Adrenal gland (tissue), 5 donors: ENCODE results near the gene FOXN1.

Experiments used
- POLR2A ChIP-seq, 2 donors: fragments of 450-650 bp; IDR thresholded peaks; one replicate each; pipeline ENCODE4 v1.6.1; 2017; ENCODE audit warnings: antibody characterized with exemption in 2 of 2, mild to moderate bottlenecking in 2 of 2, moderate library complexity in 1 of 2
- TF ChIP-seq, protein P1 (sequence below), 6 experiments: fragments of 450-650 bp in 4 of 6; fragments of 200-600 bp in 2 of 6; sonication (generic) in 1 of 6; IDR thresholded peaks; 1 replicate in 5 of 6; 2 replicates in 1 of 6; pipeline versions ENCODE4 v1.5.1 to v1.8.0; 2016 to 2021; ENCODE audit warnings: antibody characterized with exemption in 6 of 6, mild to moderate bottlenecking in 2 of 6, moderate library complexity in 1 of 6
- donor health status: DM: no; HTN: no; CAD: no.

GRCh38 chr17:28526381-28526780 lies 20.2 kb downstream of the FOXN1 start:
- TF ChIP-seq, protein P1, sequence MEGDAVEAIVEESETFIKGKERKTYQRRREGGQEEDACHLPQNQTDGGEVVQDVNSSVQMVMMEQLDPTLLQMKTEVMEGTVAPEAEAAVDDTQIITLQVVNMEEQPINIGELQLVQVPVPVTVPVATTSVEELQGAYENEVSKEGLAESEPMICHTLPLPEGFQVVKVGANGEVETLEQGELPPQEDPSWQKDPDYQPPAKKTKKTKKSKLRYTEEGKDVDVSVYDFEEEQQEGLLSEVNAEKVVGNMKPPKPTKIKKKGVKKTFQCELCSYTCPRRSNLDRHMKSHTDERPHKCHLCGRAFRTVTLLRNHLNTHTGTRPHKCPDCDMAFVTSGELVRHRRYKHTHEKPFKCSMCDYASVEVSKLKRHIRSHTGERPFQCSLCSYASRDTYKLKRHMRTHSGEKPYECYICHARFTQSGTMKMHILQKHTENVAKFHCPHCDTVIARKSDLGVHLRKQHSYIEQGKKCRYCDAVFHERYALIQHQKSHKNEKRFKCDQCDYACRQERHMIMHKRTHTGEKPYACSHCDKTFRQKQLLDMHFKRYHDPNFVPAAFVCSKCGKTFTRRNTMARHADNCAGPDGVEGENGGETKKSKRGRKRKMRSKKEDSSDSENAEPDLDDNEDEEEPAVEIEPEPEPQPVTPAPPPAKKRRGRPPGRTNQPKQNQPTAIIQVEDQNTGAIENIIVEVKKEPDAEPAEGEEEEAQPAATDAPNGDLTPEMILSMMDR (IDR thresholded peaks at IDR 0.05), result no peak
- no peak for TF ChIP-seq POLR2A (IDR thresholded peaks at IDR 0.05)
